BE2C (cell line): ENCODE results near the gene CAPZA2. TPM values are rescaled to one million over a fixed set of nuclear protein-coding genes. Genes with fewer than 3 reads are reported as not detected.
A peak's percentile ranks its signal among the peaks of the same experiment; 100 is the strongest.
"Not testable (repeated sequence)": the region's sequence is repeated elsewhere in the genome, so short reads cannot be mapped to it uniquely, and the experiment has no call there.

ENCODE experiments used
- DNase-seq: peaks from one replicate; pipeline ENCODE4 v3.0.0-alpha.2; 2020
- H3K27me3 ChIP-seq: fragments of 250-450 bp; sonication (Bioruptor Pico); 2 replicates; pipeline ENCODE4 v1.5.1; 2020; ENCODE audit warnings: mild to moderate bottlenecking
- H3K36me3 ChIP-seq: fragments of 250-450 bp; sonication (Bioruptor Pico); 2 replicates; pipeline ENCODE4 v1.5.1; 2020; ENCODE audit warnings: mild to moderate bottlenecking
- H3K4me1 ChIP-seq: fragments of 250-450 bp; sonication (Bioruptor Pico); 2 replicates; pipeline ENCODE4 v1.5.1; 2020
- H3K4me3 ChIP-seq: 2 replicates; pipeline ENCODE4 v1.5.1; 2011; ENCODE audit warnings: low read depth, low read length
- H3K9me3 ChIP-seq: fragments of 250-450 bp; sonication (Bioruptor Pico); 2 replicates; pipeline ENCODE4 v1.5.1; 2020
- polyA plus RNA-seq: library from polyadenylated mRNA; unstranded; fragments of >200 nt; gene quantifications from one replicate; pipeline ENCODE4 v1.2.1, GENCODE V29; 2012; ENCODE audit warnings: low read depth, missing spikeins; ENCODE audit not compliant: insufficient read length, insufficient read depth
- TF ChIP-seq, protein P1 (sequence below): IDR thresholded peaks from 2 replicates; pipeline ENCODE4 v1.5.1; 2012; ENCODE audit warnings: mild to moderate bottlenecking, low read depth, low read length

The CAPZA2 gene
- polyA plus RNA-seq, result 78.0 TPM

DNA sequence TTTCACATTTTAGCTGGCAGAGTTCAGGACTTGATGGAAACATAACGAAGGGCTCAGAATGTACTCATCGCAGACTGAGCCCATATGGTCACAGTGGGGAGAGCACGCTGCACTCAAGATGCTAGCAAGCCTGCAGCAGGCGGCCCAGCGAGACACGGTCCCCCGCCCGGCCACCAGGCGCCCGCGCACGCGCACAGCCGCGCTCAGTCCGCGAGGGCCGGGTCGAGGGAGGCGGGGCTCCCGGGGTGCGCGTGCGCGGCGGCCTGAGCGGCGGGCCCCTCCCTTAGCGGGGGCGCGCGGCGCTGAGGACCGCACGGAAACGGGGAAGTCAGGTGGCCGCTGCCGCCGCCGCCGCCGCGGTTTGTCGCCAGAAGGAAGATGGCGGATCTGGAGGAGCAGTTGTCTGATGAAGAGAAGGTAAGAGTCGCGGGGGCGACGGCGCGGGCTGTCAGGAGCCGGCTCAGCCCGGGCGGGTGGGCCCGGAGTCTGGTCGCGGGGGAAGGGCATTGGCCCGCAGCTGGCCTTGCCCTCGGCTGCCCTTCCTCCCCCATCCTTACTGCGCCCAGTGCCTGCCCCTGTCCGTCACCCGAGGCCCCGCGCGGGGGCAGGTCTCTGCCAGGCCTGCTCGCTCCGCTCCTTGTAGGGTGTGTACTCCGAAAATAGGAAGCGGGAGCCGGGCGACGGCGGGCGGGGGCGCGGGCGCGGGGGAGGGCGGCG, at the start of gene CAPZA2:
Gene CAPZA2, plus strand, starts transcription at position 354 of the 717 bp plus-strand sequence. Its CDS starts 25 bp downstream, at position 379.
- TF ChIP-seq, protein P1, sequence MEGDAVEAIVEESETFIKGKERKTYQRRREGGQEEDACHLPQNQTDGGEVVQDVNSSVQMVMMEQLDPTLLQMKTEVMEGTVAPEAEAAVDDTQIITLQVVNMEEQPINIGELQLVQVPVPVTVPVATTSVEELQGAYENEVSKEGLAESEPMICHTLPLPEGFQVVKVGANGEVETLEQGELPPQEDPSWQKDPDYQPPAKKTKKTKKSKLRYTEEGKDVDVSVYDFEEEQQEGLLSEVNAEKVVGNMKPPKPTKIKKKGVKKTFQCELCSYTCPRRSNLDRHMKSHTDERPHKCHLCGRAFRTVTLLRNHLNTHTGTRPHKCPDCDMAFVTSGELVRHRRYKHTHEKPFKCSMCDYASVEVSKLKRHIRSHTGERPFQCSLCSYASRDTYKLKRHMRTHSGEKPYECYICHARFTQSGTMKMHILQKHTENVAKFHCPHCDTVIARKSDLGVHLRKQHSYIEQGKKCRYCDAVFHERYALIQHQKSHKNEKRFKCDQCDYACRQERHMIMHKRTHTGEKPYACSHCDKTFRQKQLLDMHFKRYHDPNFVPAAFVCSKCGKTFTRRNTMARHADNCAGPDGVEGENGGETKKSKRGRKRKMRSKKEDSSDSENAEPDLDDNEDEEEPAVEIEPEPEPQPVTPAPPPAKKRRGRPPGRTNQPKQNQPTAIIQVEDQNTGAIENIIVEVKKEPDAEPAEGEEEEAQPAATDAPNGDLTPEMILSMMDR, result no peak
- H3K9me3 ChIP-seq, result no peaks in the 10 kb centered on the region
- H3K4me1 ChIP-seq, result peaks cover 3% of the 10 kb centered on the region
- peak; percentile 97 for DNase-seq
- no peaks in the 10 kb centered on the region for H3K27me3 ChIP-seq
- H3K36me3 ChIP-seq, result peaks cover 4% of the 10 kb centered on the region; the same call in 1 of the 2 replicates
- H3K4me3 ChIP-seq, result peak within 1 kb of the TSS; percentile 97

DNA sequence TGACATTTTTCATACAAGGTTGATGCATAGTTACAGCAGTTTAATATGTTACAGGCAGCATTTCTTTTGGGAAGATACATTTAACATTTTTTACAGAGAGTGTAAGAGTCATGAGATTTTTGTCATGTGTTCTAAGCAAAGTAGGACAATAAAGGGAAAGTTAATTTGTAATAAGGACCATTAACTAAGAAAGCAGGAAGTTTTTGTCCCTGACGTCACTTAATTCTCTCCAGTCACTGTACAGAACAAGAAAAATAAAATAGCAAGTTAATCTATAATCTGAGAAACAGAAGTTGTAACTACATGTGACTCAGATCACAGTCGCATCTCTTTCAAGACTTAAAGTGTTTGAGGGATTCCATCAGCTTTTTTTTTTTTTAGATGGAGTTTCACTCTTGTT, 49.5 kb upstream of the CAPZA2 start:
- no peak for DNase-seq
- H3K4me3 ChIP-seq, result no peak overlapping the region

DNA sequence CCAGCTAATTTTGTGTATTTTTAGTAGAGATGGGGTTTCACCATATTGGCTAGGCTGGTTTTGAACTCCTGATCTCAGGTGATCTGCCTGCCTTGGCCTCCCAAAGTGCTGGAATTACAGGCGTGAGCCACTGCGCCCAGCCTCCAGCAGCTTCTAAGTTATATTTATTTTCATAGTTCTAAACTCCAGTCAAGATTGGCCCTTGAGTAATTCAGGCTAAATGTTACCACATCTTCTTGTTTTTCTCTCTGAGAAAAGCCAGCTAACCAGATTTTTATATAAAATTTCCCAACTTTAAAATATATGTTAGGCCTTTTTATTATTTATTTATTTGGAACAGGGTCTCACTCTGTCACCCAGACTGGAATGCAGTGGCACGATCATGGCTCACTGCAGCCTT, 49.0 kb upstream of the CAPZA2 start:
- not testable (repeated sequence) for H3K4me1 ChIP-seq, DNase-seq, H3K9me3 ChIP-seq, H3K4me3 ChIP-seq, H3K36me3 ChIP-seq
- H3K27me3 ChIP-seq, result peaks cover 13% of the 10 kb centered on the region

More for the DNA sequence above, 49.5 kb upstream of the CAPZA2 start:
- H3K36me3 ChIP-seq, result no peaks in the 10 kb centered on the region
- no peaks in the 10 kb centered on the region for H3K9me3 ChIP-seq
- TF ChIP-seq, protein P1, result no peak
- peaks cover 13% of the 10 kb centered on the region for H3K27me3 ChIP-seq
- no peaks in the 10 kb centered on the region for H3K4me1 ChIP-seq

DNA sequence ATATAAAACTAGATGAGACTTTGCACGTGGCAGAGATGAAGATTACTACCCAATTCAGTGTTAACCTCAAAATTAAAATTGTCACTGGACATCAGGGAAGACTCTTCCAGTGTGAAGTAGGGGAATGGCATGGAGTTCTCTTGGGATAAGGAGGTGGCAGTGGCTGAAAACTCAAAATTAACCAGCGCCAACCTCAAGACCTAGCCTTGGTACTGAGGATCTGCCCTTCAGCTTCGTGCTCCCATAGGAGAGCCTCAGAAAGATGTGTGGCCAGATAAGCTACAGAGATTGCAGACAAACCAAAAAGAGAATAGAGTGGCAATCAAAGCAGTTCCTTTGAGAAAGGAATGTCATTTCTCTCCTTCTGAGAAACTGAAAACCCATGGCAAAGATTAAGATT, 47.3 kb upstream of the CAPZA2 start:
- no peak for DNase-seq
- Histone ChIP-seq H3K27me3 (peaks cover 20% of the 10 kb centered on the region), H3K4me1 (no peaks in the 10 kb centered on the region), H3K9me3 (no peaks in the 10 kb centered on the region), H3K4me3 (no peak overlapping the region), H3K36me3 (no peaks in the 10 kb centered on the region)
- TF ChIP-seq, protein P1, result no peak

DNA sequence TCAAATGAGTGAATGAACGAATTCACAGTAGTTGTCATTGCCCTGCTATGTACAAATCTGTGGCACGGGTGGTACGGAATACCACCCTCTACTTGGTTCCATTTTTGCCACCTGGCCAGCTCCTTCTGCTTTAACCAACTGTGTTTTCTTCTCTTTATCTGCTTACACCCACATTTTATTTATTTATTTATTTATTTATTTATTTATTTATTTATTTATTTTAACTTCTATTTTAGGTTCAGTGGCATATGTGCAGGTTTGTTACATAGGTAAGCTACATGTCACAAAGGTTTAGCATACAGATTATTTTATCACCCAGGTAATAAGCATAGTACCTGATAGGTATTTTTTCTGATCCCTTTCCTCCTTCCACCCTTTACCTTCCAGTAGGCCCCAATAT, 42.2 kb upstream of the CAPZA2 start:
- Histone ChIP-seq H3K27me3 (peaks cover 23% of the 10 kb centered on the region), H3K9me3 (no peaks in the 10 kb centered on the region; the same call in 1 of the 2 replicates), H3K4me3 (no peak overlapping the region), H3K4me1 (no peaks in the 10 kb centered on the region), H3K36me3 (no peaks in the 10 kb centered on the region)
- no peak for DNase-seq
- TF ChIP-seq, protein P1, result no peak

DNA sequence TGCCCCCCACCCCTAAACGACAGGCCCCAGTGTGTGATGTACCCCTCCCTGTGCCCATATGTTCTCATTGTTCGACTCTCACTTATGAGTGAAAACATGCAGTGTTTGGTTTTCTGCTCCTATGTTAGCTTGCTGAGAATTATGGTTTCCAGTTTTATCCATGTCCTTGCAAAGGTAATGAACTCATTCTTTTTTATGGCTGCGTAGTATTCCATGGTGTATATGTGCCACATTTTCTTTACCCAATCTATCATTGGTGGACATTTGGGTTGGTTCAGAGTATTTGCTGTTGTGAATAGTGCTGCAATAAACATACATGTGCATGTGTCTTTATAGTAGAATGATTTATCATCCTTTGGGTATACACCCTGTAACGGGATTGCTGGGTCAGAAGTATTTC, 40.7 kb upstream of the CAPZA2 start:
- H3K9me3 ChIP-seq, DNase-seq, H3K4me3 ChIP-seq, H3K36me3 ChIP-seq, H3K4me1 ChIP-seq: not testable (repeated sequence)
- H3K27me3 ChIP-seq, result peaks cover 26% of the 10 kb centered on the region

DNA sequence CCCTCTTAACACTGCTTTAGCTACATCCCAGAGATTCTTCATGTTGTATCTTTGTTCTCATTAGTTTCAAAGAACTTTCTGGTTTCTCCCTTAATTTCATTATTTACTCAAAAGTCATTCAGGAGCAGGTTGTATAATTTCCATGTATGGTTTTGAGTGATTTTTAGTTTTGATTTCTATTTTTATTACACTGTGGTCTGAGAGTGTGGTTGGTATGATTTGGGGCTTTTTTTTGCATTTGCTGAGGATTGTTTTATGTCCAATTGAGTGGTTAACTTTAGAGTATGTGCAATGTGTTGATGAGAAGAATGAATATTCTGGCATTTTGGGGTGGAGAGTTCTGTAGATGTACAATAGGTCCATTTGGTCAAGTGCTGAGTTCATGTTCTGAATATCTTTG, 37.9 kb upstream of the CAPZA2 start:
- Histone ChIP-seq H3K9me3 (no peaks in the 10 kb centered on the region; the same call in 1 of the 2 replicates), H3K27me3 (peaks cover 9% of the 10 kb centered on the region; the same call in 1 of the 2 replicates), H3K36me3 (no peaks in the 10 kb centered on the region), H3K4me3 (no peak overlapping the region), H3K4me1 (no peaks in the 10 kb centered on the region)
- DNase-seq, result no peak
- TF ChIP-seq, protein P1, result no peak
